Central memory CD4-positive, alpha-beta T cell (primary cell): Measurements from ENCODE around the gene NDUFA11.
"Not testable (repeated sequence)": the region's sequence is repeated elsewhere in the genome, so short reads cannot be mapped to it uniquely, and the experiment has no call there.

Experiments used
- DNase-seq: peaks from one replicate; pipeline ENCODE4 v3.0.0; 2022

Gene NDUFA11

DNA sequence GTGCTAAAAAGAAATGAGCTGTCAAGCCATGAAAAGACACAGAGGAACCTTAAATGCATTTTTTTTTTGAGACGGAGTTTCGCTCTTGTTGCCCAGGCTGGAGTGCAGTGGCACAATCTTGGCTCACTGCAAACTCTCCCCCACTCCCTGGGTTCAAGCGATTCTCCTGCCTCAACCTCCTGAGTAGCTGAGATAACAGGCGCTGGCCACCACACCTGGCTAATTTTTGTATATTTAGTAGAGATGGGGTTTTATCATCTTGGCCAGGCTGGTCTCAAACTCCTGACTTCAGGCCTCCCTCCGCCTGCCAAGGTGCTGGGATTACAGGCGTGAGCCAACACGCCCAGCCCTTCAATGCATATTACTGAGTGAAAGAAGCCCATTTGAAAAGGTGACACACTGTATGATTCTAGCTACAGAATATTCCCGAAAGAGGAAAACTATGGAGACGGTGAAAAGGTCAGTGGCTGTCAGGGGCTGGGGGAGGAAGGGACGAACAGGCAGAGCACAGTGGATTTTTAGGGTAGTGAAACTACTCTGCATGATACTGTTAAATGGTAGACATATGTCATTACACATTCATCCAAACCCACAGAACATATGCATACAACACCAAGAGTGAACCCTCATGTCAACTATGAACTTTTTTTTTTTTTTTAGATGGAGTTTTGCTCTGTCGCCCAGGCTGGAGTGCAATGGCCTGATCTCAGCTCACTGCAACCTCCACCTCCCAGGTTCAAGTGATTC lies 19.4 kb downstream of the NDUFA11 start:
- DNase-seq: not testable (repeated sequence)

GRCh38 chr19:5883157-5883873 lies 20.3 kb downstream of the NDUFA11 start:
- not testable (repeated sequence) for DNase-seq

- no peak for DNase-seq
These were observed 21.1 kb downstream of the NDUFA11 start for GRCh38 chr19:5882421-5882968.

DNA sequence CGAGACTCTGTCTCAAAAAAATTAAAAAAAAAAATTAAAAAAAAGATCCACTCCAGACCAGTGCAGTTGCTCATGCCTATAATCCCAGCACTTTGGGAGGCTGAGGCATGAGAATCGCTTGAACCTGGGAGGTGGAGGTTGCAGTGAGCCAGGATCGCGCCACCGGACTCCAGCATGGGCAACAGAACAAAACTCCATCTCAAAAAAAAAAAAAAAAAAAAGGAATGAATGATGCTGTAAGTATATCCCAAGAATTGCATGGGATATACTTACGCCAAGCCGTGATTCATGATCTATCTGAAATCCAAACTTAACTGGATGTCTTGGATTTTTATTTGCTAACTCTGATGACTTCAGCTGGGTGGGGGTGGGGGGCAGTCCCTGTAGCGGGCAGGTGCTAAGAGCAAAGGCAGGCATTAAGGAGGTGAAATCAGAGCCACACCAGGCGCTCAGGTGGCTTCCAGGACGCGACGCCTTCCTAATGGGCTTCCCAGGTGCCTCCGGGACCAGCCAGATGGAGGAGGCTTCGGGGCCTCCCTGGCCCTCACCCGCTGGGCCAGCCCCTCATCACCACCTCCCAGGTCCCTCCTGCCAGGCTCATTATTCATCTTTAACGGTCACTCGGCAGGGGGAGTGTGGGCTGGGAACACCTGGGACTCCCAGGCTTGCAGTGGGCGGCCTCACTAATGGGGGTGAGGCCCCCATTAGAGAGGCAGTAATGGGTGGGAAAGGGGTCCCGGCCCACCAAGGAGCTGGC lies 21.9 kb downstream of the NDUFA11 start:
- no peak for DNase-seq

- no peak for DNase-seq
These were observed 22.9 kb downstream of the NDUFA11 start for GRCh38 chr19:5880604-5881078.

DNA sequence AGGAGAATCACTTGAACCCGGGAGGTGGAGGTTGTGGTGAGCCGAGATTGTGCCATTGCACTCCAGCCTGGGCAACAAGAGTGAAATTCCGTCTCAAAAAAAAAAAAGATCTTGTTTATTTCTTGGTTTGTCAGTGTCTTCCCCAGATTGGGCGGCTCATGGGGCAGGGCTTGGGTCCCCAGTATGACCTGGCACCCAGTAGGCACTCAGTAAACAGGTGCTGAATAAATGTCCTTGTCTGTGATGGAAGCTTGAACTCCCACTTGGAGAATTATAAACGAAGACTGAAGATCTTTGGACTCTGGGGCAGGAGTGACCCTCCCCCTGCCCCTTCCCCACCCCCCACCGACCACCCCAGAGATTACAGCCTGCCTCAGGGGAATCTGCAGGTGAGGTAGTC lies 23.4 kb downstream of the NDUFA11 start:
- DNase-seq: no peak

DNA sequence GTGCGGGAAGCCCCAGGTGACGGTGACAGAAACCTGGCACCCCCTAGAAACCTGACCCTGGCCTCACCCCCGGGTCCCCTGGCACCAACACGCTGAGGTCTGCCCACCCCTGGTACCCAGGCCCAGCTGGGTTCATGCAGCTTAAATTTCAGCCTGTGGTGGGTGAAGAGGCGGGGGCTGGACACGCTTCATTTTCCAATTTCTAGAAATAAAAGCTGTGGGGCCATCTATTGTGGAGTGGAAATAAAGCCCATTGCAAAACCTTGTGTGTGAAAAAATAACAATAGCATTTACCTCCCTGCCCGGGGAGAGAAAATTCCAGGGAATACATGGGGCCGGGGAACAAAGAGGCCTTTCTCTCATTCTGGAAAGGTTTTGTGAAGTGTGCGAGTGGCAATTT lies 25.7 kb downstream of the NDUFA11 start:
- DNase-seq: no peak

GRCh38 chr19:5877427-5877826 lies 26.2 kb downstream of the NDUFA11 start:
- DNase-seq: no peak

DNA sequence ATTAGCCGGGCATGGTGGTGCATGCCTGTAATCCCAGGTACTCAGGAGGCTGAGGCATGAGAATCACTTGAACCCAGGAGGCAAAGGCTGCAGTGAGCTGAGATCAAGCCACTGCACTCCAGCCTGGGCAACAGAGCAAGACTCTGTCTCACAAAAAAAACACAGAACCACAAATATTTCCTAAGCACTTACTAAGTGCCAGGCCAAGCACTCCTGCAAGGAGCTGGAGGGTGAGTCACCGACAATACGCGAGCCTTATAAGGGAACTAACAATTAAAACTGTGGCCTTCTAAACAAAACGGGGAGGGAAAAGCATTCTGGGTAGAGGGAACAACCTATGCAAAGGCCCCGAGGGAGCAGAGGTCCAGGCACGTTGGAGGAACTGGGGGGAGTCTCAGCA lies 29.1 kb downstream of the NDUFA11 start:
- not testable (repeated sequence) for DNase-seq

- DNase-seq: no peak
These were observed 29.9 kb downstream of the NDUFA11 start for GRCh38 chr19:5873617-5874199.

DNA sequence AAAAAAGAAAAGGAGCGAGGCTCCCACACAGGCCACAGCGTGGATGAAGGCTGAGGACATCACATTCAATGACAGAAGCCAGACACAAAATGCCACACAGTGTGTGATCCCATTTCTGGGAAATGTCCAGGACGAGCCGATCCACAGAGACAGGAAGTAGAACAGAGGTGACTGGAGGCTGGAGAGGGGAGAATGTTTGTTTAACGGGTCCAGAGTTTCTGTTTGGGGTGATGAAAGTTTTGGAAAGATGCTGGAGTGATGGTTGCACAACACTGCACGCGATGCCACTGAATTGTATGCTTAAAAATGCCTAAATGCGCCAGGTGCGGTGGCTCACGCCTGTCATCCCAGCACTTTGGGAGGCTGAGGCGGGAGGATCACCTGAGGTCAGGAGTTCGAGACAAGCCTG lies 32.6 kb downstream of the NDUFA11 start:
- no peak for DNase-seq

- DNase-seq: no peak
These were observed 36.1 kb downstream of the NDUFA11 start for GRCh38 chr19:5867201-5868136.

DNA sequence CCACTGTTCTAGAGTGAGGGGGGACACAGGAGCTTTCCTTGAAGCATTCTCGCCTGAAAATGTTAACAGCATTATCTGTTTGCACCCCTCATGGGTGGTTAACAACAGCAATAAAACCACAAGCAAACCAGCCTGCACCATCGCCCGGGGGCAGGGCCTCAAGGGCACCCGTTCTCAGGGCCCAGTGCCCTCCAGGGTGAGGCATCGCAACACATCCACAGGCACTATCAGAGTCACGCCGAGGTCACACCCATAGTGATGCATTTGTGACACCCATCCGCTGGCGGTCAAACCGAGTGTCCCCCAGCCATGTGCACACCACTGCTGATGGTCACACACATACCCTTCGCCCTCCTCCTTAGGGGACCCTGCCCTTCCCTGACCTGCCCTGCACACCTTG lies 37.8 kb downstream of the NDUFA11 start:
- DNase-seq: no peak

GRCh38 chr19:5864725-5865486 lies 38.7 kb downstream of the NDUFA11 start:
- no peak for DNase-seq

- DNase-seq: no peak
These were observed 39.4 kb downstream of the NDUFA11 start for GRCh38 chr19:5864013-5864720.

DNA sequence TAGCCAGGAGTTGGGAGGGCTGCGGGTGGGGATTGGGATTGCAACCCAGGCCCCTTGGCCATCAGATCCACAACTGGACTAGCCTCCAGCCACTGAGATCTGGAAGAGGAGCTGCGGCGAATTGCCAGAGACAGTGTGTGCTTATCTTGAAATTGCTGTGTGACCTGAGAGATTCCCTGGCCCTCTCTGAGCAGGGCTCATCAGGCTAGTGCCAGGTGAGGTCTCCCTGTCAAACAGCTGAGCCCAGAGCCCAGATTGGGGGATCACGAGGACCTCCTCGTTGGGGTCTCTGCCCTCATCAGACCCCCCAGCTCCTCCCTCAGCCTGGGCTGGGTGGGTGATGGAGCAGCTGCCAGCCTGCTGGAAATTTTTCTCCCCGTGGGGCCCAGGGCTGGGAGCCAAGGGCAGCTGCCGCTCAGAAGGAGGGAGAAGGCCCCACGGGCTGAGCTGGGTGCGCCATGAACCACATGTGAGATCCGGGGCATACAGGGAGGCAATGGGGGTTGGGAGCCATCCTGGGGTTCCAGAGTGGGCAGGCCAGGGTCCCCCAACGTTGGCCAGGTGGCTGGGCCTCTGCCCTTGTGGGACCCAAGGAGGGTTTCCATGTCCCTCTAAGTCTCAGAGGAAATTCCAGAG lies 40.4 kb downstream of the NDUFA11 start:
- no peak for DNase-seq

DNA sequence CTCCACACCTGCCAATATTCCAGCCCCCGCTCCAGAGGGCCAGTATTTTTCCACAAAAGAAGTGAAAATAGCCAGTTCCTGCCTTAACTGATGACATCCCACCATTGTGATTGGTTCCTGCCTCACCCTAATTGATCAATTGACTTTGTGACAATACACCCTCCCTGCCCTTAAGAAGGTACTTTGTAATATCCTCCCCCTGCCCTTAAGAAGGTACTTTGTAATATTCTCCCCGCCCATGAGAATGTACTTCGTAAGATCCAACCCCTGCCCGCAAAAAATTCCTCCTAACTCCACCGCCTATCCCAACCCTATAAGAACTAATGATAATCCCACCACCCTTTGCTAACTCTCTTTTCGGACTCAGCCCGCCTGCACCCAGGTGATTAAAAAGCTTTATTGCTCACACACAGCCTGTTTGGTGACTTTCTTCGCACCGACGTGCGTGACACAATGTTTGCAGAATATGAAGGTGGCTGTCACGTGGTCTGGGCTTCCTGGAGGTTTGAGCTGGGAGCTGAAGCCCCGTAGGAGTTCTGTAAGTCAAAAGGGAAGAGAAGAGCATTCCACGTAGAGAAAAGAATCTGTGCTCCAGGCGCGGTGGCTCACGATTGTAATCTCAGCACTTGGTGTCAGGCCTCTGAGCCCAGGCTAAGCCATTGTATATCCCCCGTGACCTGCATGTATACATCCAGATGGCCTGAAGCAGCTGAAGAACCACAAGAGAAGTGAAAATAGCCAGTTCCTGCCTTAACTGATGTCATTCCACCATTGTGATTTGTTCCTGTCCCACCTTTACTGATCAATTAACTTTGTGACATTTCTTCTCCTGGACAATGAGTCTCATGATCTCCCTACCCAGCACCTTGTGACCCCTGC lies 46.1 kb downstream of the NDUFA11 start:
- DNase-seq: no peak

- DNase-seq: not testable (repeated sequence)
These were observed 48.4 kb downstream of the NDUFA11 start for GRCh38 chr19:5855151-5855550.

DNA sequence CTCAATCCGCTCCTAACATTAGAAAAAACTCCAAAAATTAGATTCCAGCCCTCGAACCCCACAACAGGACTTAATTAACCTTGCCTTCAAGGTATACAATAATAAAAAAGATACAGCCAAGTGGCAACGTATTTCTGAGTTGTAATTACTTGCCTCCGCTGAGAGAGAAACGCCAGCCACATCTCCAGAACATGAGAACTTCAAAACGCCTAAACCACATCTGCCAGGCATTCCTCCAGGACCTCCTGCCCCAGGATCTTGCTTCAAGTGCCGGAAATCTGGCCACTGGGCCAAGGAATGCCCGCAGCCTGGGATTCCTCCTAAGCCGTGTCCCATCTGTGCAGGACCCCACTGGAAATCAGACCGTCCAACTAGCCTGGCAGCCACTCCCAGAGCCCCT lies 49.5 kb downstream of the NDUFA11 start:
- not testable (repeated sequence) for DNase-seq
